CD14-positive monocyte (primary cell): ENCODE measurements around the gene TEX29. TPM values are rescaled to one million over a fixed set of nuclear protein-coding genes. Genes with fewer than 3 reads are reported as not detected.

ENCODE experiments used
- DNase-seq, 3 donors: peaks; one replicate each; pipeline ENCODE4 v3.0.0-alpha.2; 2011 to 2022
- H2AFZ ChIP-seq: 2 replicates; pipeline ENCODE4 v1.6.0; 2012; ENCODE audit warnings: mild to moderate bottlenecking, low read depth, low read length, inconsistent platforms; ENCODE audit not compliant: insufficient read depth, poor library complexity, severe bottlenecking
- H3K27ac ChIP-seq, 2 donors: 1 replicate in 1 of 2; 2 replicates in 1 of 2; pipeline ENCODE4 v1.5.1; 2012 to 2013; ENCODE audit warnings: low read length in 2 of 2, control low read depth in 1 of 2, inconsistent platforms in 1 of 2, low read depth in 1 of 2, mild to moderate bottlenecking in 1 of 2
- H3K27me3 ChIP-seq, 2 donors: one replicate each; pipeline versions ENCODE4 v1.6.0 to v1.6.1; 2011 to 2013; ENCODE audit warnings: low read length in 2 of 2; ENCODE audit not compliant: control insufficient read depth in 2 of 2, insufficient read depth in 2 of 2
- H3K36me3 ChIP-seq, 2 donors: replicated peaks in 1 of 2; 1 replicate in 1 of 2; 2 replicates in 1 of 2; pipeline versions ENCODE4 v1.5.1 to v1.6.1; 2012 to 2013; ENCODE audit warnings: low read length in 2 of 2, control low read depth in 1 of 2, inconsistent platforms in 1 of 2, mild to moderate bottlenecking in 1 of 2; ENCODE audit not compliant: insufficient read depth in 2 of 2, control insufficient read depth in 1 of 2
- H3K4me1 ChIP-seq, 2 donors: 1 replicate in 1 of 2; 2 replicates in 1 of 2; pipeline versions ENCODE4 v1.5.1 to v1.6.1; 2012 to 2013; ENCODE audit warnings: low read length in 2 of 2, control low read depth in 1 of 2, inconsistent platforms in 1 of 2, mild to moderate bottlenecking in 1 of 2, moderate library complexity in 1 of 2; ENCODE audit not compliant: insufficient read depth in 2 of 2, control insufficient read depth in 1 of 2
- H3K4me2 ChIP-seq: replicated peaks from 2 replicates; pipeline ENCODE3; 2012; ENCODE audit warnings: low read length, moderate library complexity, mild to moderate bottlenecking; ENCODE audit not compliant: poor library complexity, severe bottlenecking; ENCODE audit errors: extremely low read depth
- H3K4me3 ChIP-seq, 3 experiments: fragments of 200-600 bp in 1 of 3; sonication (generic) in 1 of 3; replicated peaks in 1 of 3; 1 replicate in 2 of 3; 2 replicates in 1 of 3; pipeline ENCODE4 v1.5.1; 2011 to 2013; ENCODE audit warnings: low read length in 3 of 3, mild to moderate bottlenecking in 3 of 3, control low read depth in 2 of 3, low read depth in 2 of 3, inconsistent platforms in 1 of 3, moderate library complexity in 1 of 3
- H3K79me2 ChIP-seq: 2 replicates; pipeline ENCODE4 v1.6.0; 2012; ENCODE audit warnings: mild to moderate bottlenecking, control low read depth, inconsistent platforms, low read length, moderate library complexity; ENCODE audit not compliant: insufficient read depth
- H3K9ac ChIP-seq: 2 replicates; pipeline ENCODE4 v1.6.0; 2017; ENCODE audit warnings: low read length, mild to moderate bottlenecking; ENCODE audit not compliant: insufficient read depth, poor library complexity, severe bottlenecking
- H3K9me3 ChIP-seq, 2 donors: replicated peaks in 1 of 2; 1 replicate in 1 of 2; 2 replicates in 1 of 2; pipeline versions ENCODE4 v1.5.1 to v1.6.1; 2012 to 2013; ENCODE audit warnings: low read length in 2 of 2, control low read depth in 1 of 2; ENCODE audit not compliant: control insufficient read depth in 1 of 2, insufficient read depth in 1 of 2
- H4K20me1 ChIP-seq: 2 replicates; pipeline ENCODE4 v1.6.0; 2012; ENCODE audit warnings: mild to moderate bottlenecking, low read length, control low read depth, moderate library complexity; ENCODE audit not compliant: insufficient read depth
- H3K27ac Mint-ChIP-seq, 7 donors: one replicate each; pipeline ENCODE4 v1.8.0; 2020; ENCODE audit warnings: mild to moderate bottlenecking in 7 of 7, mixed read lengths in 7 of 7, moderate library complexity in 6 of 7, inconsistent platforms in 2 of 7
- H3K27me3 Mint-ChIP-seq, 3 donors: one replicate each; pipeline ENCODE4 v1.8.0; 2021 to 2022; ENCODE audit warnings: low read depth in 3 of 3, mild to moderate bottlenecking in 3 of 3, mixed read lengths in 3 of 3, moderate library complexity in 3 of 3, inconsistent platforms in 1 of 3
- H3K36me3 Mint-ChIP-seq, 2 donors: one replicate each; pipeline ENCODE4 v1.8.0; 2020; ENCODE audit warnings: mixed read lengths in 2 of 2, inconsistent platforms in 1 of 2, mild to moderate bottlenecking in 1 of 2
- H3K4me1 Mint-ChIP-seq: one replicate; pipeline ENCODE4 v1.8.0; 2020; ENCODE audit warnings: mild to moderate bottlenecking, mixed read lengths
- H3K4me3 Mint-ChIP-seq, 2 donors: one replicate each; pipeline ENCODE4 v1.8.0; 2020; ENCODE audit warnings: mild to moderate bottlenecking in 2 of 2, mixed read lengths in 2 of 2, moderate library complexity in 1 of 2
- H3K9me3 Mint-ChIP-seq, 7 donors: one replicate each; pipeline ENCODE4 v1.8.0; 2020 to 2022; ENCODE audit warnings: mixed read lengths in 7 of 7, mild to moderate bottlenecking in 6 of 7, moderate library complexity in 6 of 7, inconsistent platforms in 2 of 7
- CTCF ChIP-seq: fragments of 200-600 bp; IDR thresholded peaks from one replicate; pipeline ENCODE4 v1.8.0; 2022; ENCODE audit warnings: antibody characterized with exemption, mild to moderate bottlenecking
- WGBS: methylation state at CpG from one replicate; pipeline ENCODE4 v1.1.5; 2013; ENCODE audit warnings: missing lambda C conversion rate; ENCODE audit not compliant: insufficient coverage; 5-methylcytosine and 5-hydroxymethylcytosine counted together
- intact Hi-C, 2 donors: fragments of 100-400 bp; cut with micrococcal nuclease; formaldehyde crosslinking; loops; one replicate each; pipeline versions ENCODE4 v1.15.0 to v1.15.1; 2023
- polyA plus RNA-seq, 3 donors: library from polyadenylated mRNA; depleted of rRNA in 1 of 3; unstranded in 2 of 3; stranded (reverse) in 1 of 3; fragments of 300-500 nt in 2 of 3; fragments of >200 nt in 1 of 3; fragmentation: Illumina TruSeq in 2 of 3; gene quantifications; 1 replicate in 2 of 3; 2 replicates in 1 of 3; pipeline ENCODE4 v1.2.3, GENCODE V29; 2012 to 2021

The TEX29 gene
- polyA plus RNA-seq, 3 donors, result 0.27 to 0.29 TPM; not detected in 1

GRCh38 chr13:111368091-111368490 is 47.6 kb downstream of the TEX29 start:
- no peak overlapping the region for H3K4me2 ChIP-seq
- WGBS, result 83% methylated on average over 1 of the region's 4 CpGs
- Mint-ChIP-seq H3K36me3 (no peaks in the 10 kb centered on the region), H3K4me3 (no peak overlapping the region), H3K9me3 (peaks cover 0 to 10% (median 5%) of the 10 kb centered on the region in 7 donors), H3K27me3 (peaks cover 2 to 4% (median 3%) of the 10 kb centered on the region in 3 donors), H3K27ac (no peak overlapping the region), H3K4me1 (no peaks in the 10 kb centered on the region)
- H3K27ac ChIP-seq, result no peak overlapping the region
- no peaks in the 10 kb centered on the region for H4K20me1 ChIP-seq
- DNase-seq, result no peak
- no peaks in the 10 kb centered on the region for H3K36me3 ChIP-seq
- no peaks in the 10 kb centered on the region for H3K27me3 ChIP-seq
- intact Hi-C loops, result no loop called here
- no peaks in the 10 kb centered on the region for H3K79me2 ChIP-seq
- no peak overlapping the region for H3K9ac ChIP-seq
- H3K4me1 ChIP-seq, result no peaks in the 10 kb centered on the region
- H2AFZ ChIP-seq, result no peak overlapping the region
- no peak for TF ChIP-seq CTCF
- H3K4me3 ChIP-seq, result no peak overlapping the region
- no peaks in the 10 kb centered on the region for H3K9me3 ChIP-seq

- H3K27me3 ChIP-seq, result no peaks in the 10 kb centered on the region
- Mint-ChIP-seq H3K9me3 (peaks cover 2 to 10% (median 7%) of the 10 kb centered on the region in 7 donors), H3K27ac (no peak overlapping the region), H3K4me1 (no peaks in the 10 kb centered on the region), H3K4me3 (no peak overlapping the region), H3K27me3 (peaks cover 2 to 6% (median 4%) of the 10 kb centered on the region in 3 donors), H3K36me3 (no peaks in the 10 kb centered on the region)
- no peaks in the 10 kb centered on the region for H3K9me3 ChIP-seq
- 90% methylated on average over 4 of the region's 5 CpGs for WGBS
- no peak for TF ChIP-seq CTCF
- H2AFZ ChIP-seq, result no peak overlapping the region
- no peak overlapping the region for H3K4me2 ChIP-seq
- intact Hi-C loops, result no loop called here
- H3K9ac ChIP-seq, result no peak overlapping the region
- H3K4me3 ChIP-seq, result no peak overlapping the region
- no peaks in the 10 kb centered on the region for H3K79me2 ChIP-seq
- H3K27ac ChIP-seq, result no peak overlapping the region
- H3K4me1 ChIP-seq, result no peaks in the 10 kb centered on the region
- no peak for DNase-seq
- H4K20me1 ChIP-seq, result no peaks in the 10 kb centered on the region
- H3K36me3 ChIP-seq, result no peaks in the 10 kb centered on the region
These were observed 49.7 kb downstream of the TEX29 start for GRCh38 chr13:111370147-111370546.
